Neural progenitor cell (in vitro differentiated cells): Measurements from ENCODE around the gene TSPAN11. TPM values are rescaled to one million over a fixed set of nuclear protein-coding genes. Genes with fewer than 3 reads are reported as not detected.

ENCODE experiments used
- DNase-seq: peaks from one replicate; pipeline ENCODE4 v3.0.0-alpha.2; 2016; ENCODE audit warnings: low spot score
- H2AFZ ChIP-seq: fragments of 200-600 bp; sonication (generic); replicated peaks from 2 replicates; pipeline ENCODE4 v1.6.1; 2016; ENCODE audit warnings: antibody characterized with exemption
- H3F3A ChIP-seq: fragments of 200-600 bp; sonication (generic); 2 replicates; pipeline ENCODE4 v1.6.1; 2016; ENCODE audit warnings: antibody characterized with exemption, low read depth
- H3K27ac ChIP-seq: fragments of 200-600 bp; sonication (generic); 2 replicates; pipeline ENCODE4 v1.5.1; 2016; ENCODE audit warnings: mild to moderate bottlenecking
- H3K27me3 ChIP-seq: fragments of 200-600 bp; sonication (generic); 2 replicates; pipeline ENCODE4 v1.6.1; 2016; ENCODE audit warnings: mild to moderate bottlenecking, moderate library complexity
- H3K36me3 ChIP-seq: fragments of 200-600 bp; sonication (generic); 2 replicates; pipeline ENCODE4 v1.5.1; 2016
- H3K4me1 ChIP-seq: fragments of 200-600 bp; sonication (generic); 2 replicates; pipeline ENCODE4 v1.6.1; 2016; ENCODE audit warnings: mixed run types
- H3K4me2 ChIP-seq: fragments of 200-600 bp; sonication (generic); 2 replicates; pipeline ENCODE4 v1.6.1; 2016
- H3K4me3 ChIP-seq: fragments of 200-600 bp; sonication (generic); 2 replicates; pipeline ENCODE4 v1.5.1; 2016
- H3K79me2 ChIP-seq: fragments of 200-600 bp; sonication (generic); 2 replicates; pipeline ENCODE4 v1.6.1; 2016; ENCODE audit warnings: low read depth
- H3K9ac ChIP-seq: fragments of 200-600 bp; sonication (generic); 2 replicates; pipeline ENCODE4 v1.6.1; 2016
- H3K9me3 ChIP-seq: fragments of 200-600 bp; sonication (generic); 2 replicates; pipeline ENCODE4 v1.5.1; 2016; ENCODE audit warnings: low read depth
- H4K20me1 ChIP-seq: fragments of 200-600 bp; sonication (generic); 2 replicates; pipeline ENCODE4 v1.6.1; 2016; ENCODE audit warnings: low read depth
- H3K27ac Mint-ChIP-seq: 3 replicates; pipeline ENCODE4 v1.8.0; 2021; ENCODE audit warnings: mixed read lengths
- H3K27me3 Mint-ChIP-seq: 2 replicates; pipeline ENCODE4 v1.8.0; 2022; ENCODE audit warnings: low read depth, mild to moderate bottlenecking, inconsistent platforms, moderate library complexity, mixed read lengths; ENCODE audit not compliant: insufficient read depth
- H3K36me3 Mint-ChIP-seq: 3 replicates; pipeline ENCODE4 v1.8.0; 2021; ENCODE audit warnings: mixed read lengths
- H3K4me1 Mint-ChIP-seq: 3 replicates; pipeline ENCODE4 v1.8.0; 2021; ENCODE audit warnings: mixed read lengths
- H3K4me3 Mint-ChIP-seq: 3 replicates; pipeline ENCODE4 v1.8.0; 2021; ENCODE audit warnings: mild to moderate bottlenecking, moderate library complexity, mixed read lengths
- H3K9me3 Mint-ChIP-seq: 3 replicates; pipeline ENCODE4 v1.8.0; 2020; ENCODE audit warnings: mixed read lengths
- EZH2 ChIP-seq: fragments of 200-600 bp; sonication (generic); IDR thresholded peaks from 2 replicates; pipeline ENCODE4 v1.6.1; 2017; ENCODE audit warnings: antibody characterized with exemption, mild to moderate bottlenecking, moderate library complexity
- EZH2phosphoT487 ChIP-seq: fragments of 200-600 bp; sonication (generic); IDR thresholded peaks from 2 replicates; pipeline ENCODE4 v1.6.1; 2017; ENCODE audit warnings: antibody characterized with exemption
- total RNA-seq: library from RNA; depleted of rRNA; stranded (reverse); fragments of >200 nt; gene quantifications from 2 replicates; pipeline ENCODE4 v1.2.3, GENCODE V29; 2015; ENCODE audit warnings: low replicate concordance
- TF ChIP-seq, protein P1 (sequence below): fragments of 200-600 bp; sonication (generic); IDR thresholded peaks from 2 replicates; pipeline ENCODE4 v1.5.1; 2017; ENCODE audit warnings: antibody characterized with exemption, mild to moderate bottlenecking

The TSPAN11 gene
- total RNA-seq, 1 donor from 2014 or later = 7.4 TPM

GRCh38 chr12:30999723-31000122 is 73.2 kb downstream of the TSPAN11 start:
- no peak overlapping the region for H3K4me3 Mint-ChIP-seq
- Histone ChIP-seq H2AFZ (no peak overlapping the region), H3K27me3 (no peaks in the 10 kb centered on the region), H3K36me3 (no peaks in the 10 kb centered on the region), H3K79me2 (no peaks in the 10 kb centered on the region), H3K9me3 (no peaks in the 10 kb centered on the region), H4K20me1 (no peaks in the 10 kb centered on the region), H3K27ac (no peak overlapping the region), H3F3A (no peaks in the 10 kb centered on the region), H3K9ac (no peak overlapping the region), H3K4me2 (no peak overlapping the region), H3K4me3 (no peak overlapping the region), H3K4me1 (no peaks in the 10 kb centered on the region)
- DNase-seq = no peak
- H3K27ac Mint-ChIP-seq = no peak overlapping the region
- H3K9me3 Mint-ChIP-seq = no peaks in the 10 kb centered on the region
- H3K27me3 Mint-ChIP-seq = peaks cover 2% of the 10 kb centered on the region
- peaks cover 3% of the 10 kb centered on the region for H3K36me3 Mint-ChIP-seq
- H3K4me1 Mint-ChIP-seq = peaks cover 3% of the 10 kb centered on the region
- TF ChIP-seq EZH2phosphoT487 (no peak), EZH2 (no peak)
- TF ChIP-seq, protein P1, sequence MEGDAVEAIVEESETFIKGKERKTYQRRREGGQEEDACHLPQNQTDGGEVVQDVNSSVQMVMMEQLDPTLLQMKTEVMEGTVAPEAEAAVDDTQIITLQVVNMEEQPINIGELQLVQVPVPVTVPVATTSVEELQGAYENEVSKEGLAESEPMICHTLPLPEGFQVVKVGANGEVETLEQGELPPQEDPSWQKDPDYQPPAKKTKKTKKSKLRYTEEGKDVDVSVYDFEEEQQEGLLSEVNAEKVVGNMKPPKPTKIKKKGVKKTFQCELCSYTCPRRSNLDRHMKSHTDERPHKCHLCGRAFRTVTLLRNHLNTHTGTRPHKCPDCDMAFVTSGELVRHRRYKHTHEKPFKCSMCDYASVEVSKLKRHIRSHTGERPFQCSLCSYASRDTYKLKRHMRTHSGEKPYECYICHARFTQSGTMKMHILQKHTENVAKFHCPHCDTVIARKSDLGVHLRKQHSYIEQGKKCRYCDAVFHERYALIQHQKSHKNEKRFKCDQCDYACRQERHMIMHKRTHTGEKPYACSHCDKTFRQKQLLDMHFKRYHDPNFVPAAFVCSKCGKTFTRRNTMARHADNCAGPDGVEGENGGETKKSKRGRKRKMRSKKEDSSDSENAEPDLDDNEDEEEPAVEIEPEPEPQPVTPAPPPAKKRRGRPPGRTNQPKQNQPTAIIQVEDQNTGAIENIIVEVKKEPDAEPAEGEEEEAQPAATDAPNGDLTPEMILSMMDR = no peak

DNA sequence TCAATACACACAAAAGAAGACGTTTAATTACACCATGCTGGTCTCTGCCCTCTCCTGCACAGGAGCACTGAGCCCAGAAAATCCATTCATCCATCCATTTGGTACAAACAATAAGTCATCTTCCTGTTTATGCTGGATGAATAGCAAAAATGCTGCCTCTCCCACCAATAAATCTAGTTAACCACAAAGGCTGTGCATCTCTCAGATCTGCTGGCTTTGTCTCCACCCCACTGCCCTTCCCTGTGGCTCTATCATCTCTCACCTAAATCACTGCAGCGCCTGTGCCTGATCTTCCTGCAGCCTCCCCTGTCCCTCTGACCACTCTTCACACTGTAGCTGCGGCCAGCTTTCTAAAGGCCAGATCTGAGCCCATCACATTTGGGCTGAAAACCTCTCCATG is 74.2 kb downstream of the TSPAN11 start:
- H3K9ac ChIP-seq = no peak overlapping the region
- H3K36me3 Mint-ChIP-seq = peaks cover 3% of the 10 kb centered on the region
- no peak overlapping the region for H3K4me3 Mint-ChIP-seq
- no peaks in the 10 kb centered on the region for H3K79me2 ChIP-seq
- no peaks in the 10 kb centered on the region for H3K9me3 Mint-ChIP-seq
- TF ChIP-seq EZH2 (no peak), EZH2phosphoT487 (no peak)
- TF ChIP-seq, protein P1 = no peak
- DNase-seq = no peak
- H3K4me2 ChIP-seq = no peak overlapping the region
- no peak overlapping the region for H2AFZ ChIP-seq
- H3K4me1 Mint-ChIP-seq = peaks cover 3% of the 10 kb centered on the region
- no peaks in the 10 kb centered on the region for H4K20me1 ChIP-seq
- H3K27ac ChIP-seq = no peak overlapping the region
- no peaks in the 10 kb centered on the region for H3K9me3 ChIP-seq
- no peak overlapping the region for H3K4me3 ChIP-seq
- no peaks in the 10 kb centered on the region for H3K27me3 ChIP-seq
- no peak overlapping the region for H3K27ac Mint-ChIP-seq
- H3K36me3 ChIP-seq = no peaks in the 10 kb centered on the region
- H3K27me3 Mint-ChIP-seq = peaks cover 2% of the 10 kb centered on the region
- H3K4me1 ChIP-seq = no peaks in the 10 kb centered on the region
- no peaks in the 10 kb centered on the region for H3F3A ChIP-seq

DNA sequence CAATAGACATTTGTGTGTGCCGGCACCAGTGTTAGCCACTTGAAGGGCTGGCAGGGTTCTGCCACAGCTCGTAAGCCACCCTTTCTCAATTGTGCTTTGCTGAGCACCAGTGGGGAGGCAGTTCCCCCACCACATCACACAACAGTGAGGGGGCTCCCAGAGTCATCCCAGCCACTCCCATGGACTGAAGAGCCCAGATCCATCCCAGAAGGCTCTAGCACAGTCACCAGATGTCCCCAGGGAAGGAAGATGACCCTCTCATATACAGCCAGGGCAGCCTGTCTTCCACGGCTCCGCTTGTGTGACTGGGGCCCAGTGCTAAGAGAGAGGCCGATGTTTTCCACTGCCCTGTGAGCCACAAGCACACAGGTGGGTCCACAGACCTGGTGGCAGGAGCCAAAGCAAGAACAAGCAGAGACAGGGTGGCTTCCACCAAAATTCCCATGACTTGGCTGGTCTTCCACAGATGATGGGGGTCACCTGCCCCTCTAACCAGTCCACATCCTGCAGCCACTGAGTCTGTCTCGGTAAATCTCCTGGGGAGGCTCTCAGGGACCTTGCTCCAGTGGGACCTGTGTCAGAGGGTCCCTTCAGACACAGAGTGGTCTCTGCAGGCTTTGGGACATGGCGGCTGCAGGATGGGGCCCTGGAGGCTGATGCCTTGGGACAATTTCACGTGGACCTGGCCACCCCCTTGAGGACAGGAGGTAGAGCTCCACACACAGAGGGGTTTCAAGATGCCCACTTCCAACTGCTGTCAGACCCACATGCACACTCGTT is 75.2 kb downstream of the TSPAN11 start:
- Histone ChIP-seq H3K4me1 (no peaks in the 10 kb centered on the region), H3K27ac (no peak overlapping the region), H3K9ac (no peak overlapping the region), H2AFZ (no peak overlapping the region), H3K4me2 (no peak overlapping the region), H3K9me3 (no peaks in the 10 kb centered on the region), H3K4me3 (no peak overlapping the region), H3K36me3 (no peaks in the 10 kb centered on the region), H3K79me2 (no peaks in the 10 kb centered on the region), H3K27me3 (no peaks in the 10 kb centered on the region), H4K20me1 (no peaks in the 10 kb centered on the region), H3F3A (no peaks in the 10 kb centered on the region)
- no peaks in the 10 kb centered on the region for H3K36me3 Mint-ChIP-seq
- DNase-seq = no peak
- no peak overlapping the region for H3K27ac Mint-ChIP-seq
- no peaks in the 10 kb centered on the region for H3K9me3 Mint-ChIP-seq
- no peak overlapping the region for H3K4me3 Mint-ChIP-seq
- H3K27me3 Mint-ChIP-seq = peaks cover 2% of the 10 kb centered on the region
- H3K4me1 Mint-ChIP-seq = peaks cover 3% of the 10 kb centered on the region
- TF ChIP-seq EZH2phosphoT487 = no peak
- TF ChIP-seq EZH2 = no peak
- TF ChIP-seq, protein P1 = no peak
